GM12878 (cell line): ENCODE data around the gene CDC42SE1. TPM values are rescaled to one million over a fixed set of nuclear protein-coding genes. Genes with fewer than 3 reads are reported as not detected.

Experiments
- ATAC-seq: fragments of 200-7000 bp; cut with Tn5 transposase; 3 replicates; pipeline ENCODE4 v1.9.1; 2020; ENCODE audit warnings: mild to moderate bottlenecking, moderate library complexity
- BruUV-seq: library from RNA; stranded (reverse); fragments of 400-500 nt; replicated peaks from 2 replicates; lab custom pipeline; 2021; lab: Mats Ljungman, UMichigan
- CTCF ChIA-PET: fragments of 300-600 bp; sonication (Branson Sonifier 250); formaldehyde crosslinking; extraction: SDS; loops from one replicate; lab custom pipeline; 2021; ENCODE audit warnings: inconsistent platforms; lab: Yijun Ruan, JAX
- POLR2A ChIA-PET: fragments of 350-600 bp; formaldehyde crosslinking; extraction: SDS; loops from one replicate; lab custom pipeline; 2021; ENCODE audit warnings: inconsistent platforms; lab: Charles Lee
- RAD21 ChIA-PET: fragments of 300-600 bp; sonication (Branson Sonifier 250); formaldehyde crosslinking; loops from one replicate; lab custom pipeline; 2023; ENCODE audit warnings: antibody characterized with exemption; ENCODE audit not compliant: unreplicated experiment; lab: Charles Lee
- SMC1A ChIA-PET: fragments of 300-600 bp; sonication (Branson Sonifier 250); formaldehyde crosslinking; loops from one replicate; lab custom pipeline; 2023; ENCODE audit not compliant: unreplicated experiment, uncharacterized antibody; lab: Charles Lee
- DNase-seq: peaks from one replicate; pipeline ENCODE4 v3.0.0-alpha.2; 2011; ENCODE audit warnings: low read depth, low spot score
- FAIRE-seq: peaks from 3 replicates; lab custom pipeline; 2011; peaks lifted over from hg19 to GRCh38; lab: Jason Lieb, UNC
- H2AFZ ChIP-seq: 2 replicates; pipeline ENCODE4 v1.6.0; 2011; ENCODE audit warnings: low read depth, low read length, control low read depth; ENCODE audit not compliant: control insufficient read depth
- H3K27ac ChIP-seq: 2 replicates; pipeline ENCODE4 v1.5.1; 2011; ENCODE audit warnings: control low read depth; ENCODE audit not compliant: control insufficient read depth, insufficient read depth
- H3K27me3 ChIP-seq, 2 experiments: replicated peaks in 1 of 2; 2 replicates each; pipeline versions ENCODE4 v1.6.0 to v1.6.1; 2011; ENCODE audit warnings: low read length in 1 of 2; ENCODE audit not compliant: control insufficient read depth in 2 of 2, insufficient read depth in 2 of 2
- H3K36me3 ChIP-seq, 2 experiments: 2 replicates each; pipeline ENCODE4 v1.5.1; 2011; ENCODE audit warnings: low read length in 1 of 2; ENCODE audit not compliant: control insufficient read depth in 2 of 2, insufficient read depth in 2 of 2
- H3K4me1 ChIP-seq: 2 replicates; pipeline ENCODE4 v1.6.1; 2011; ENCODE audit warnings: mild to moderate bottlenecking, low read length, moderate library complexity, mixed read lengths; ENCODE audit not compliant: control insufficient read depth, insufficient read depth
- H3K4me2 ChIP-seq: 2 replicates; pipeline ENCODE4 v1.6.0; 2011; ENCODE audit warnings: control low read depth; ENCODE audit not compliant: control insufficient read depth, insufficient read depth
- H3K4me3 ChIP-seq: fragments of 200-600 bp; sonication (generic); 2 replicates; pipeline ENCODE4 v1.5.1; 2016
- H3K79me2 ChIP-seq: 2 replicates; pipeline ENCODE4 v1.6.0; 2011; ENCODE audit warnings: low read length; ENCODE audit not compliant: control insufficient read depth, insufficient read depth
- H3K9ac ChIP-seq: 2 replicates; pipeline ENCODE4 v1.8.0; 2011; ENCODE audit warnings: low read length, control low read depth, mixed read lengths; ENCODE audit not compliant: control insufficient read depth, insufficient read depth
- H3K9me3 ChIP-seq: replicated peaks from 3 replicates; pipeline ENCODE4 v1.5.1; 2011; ENCODE audit warnings: mild to moderate bottlenecking, low read length; ENCODE audit not compliant: control insufficient read depth, insufficient read depth
- H4K20me1 ChIP-seq: 2 replicates; pipeline ENCODE4 v1.6.0; 2011; ENCODE audit not compliant: control insufficient read depth, insufficient read depth
- CEBPZ ChIP-seq: fragments of 150-350 bp; IDR thresholded peaks from 2 replicates; pipeline ENCODE4 v1.6.1; 2016; ENCODE audit warnings: low read depth, low read length
- DPF2 ChIP-seq: fragments of 450-650 bp; IDR thresholded peaks from 2 replicates; pipeline ENCODE4 v1.6.1; 2017; ENCODE audit warnings: mild to moderate bottlenecking
- EP300 ChIP-seq, 2 experiments: fragments of 150-350 bp in 1 of 2; IDR thresholded peaks; 2 replicates each; pipeline ENCODE4 v1.6.1; 2011 to 2012; ENCODE audit warnings: low read depth in 2 of 2, low read length in 2 of 2, borderline replicate concordance in 1 of 2, improper control_type of control experiment in 1 of 2, inconsistent platforms in 1 of 2; ENCODE audit not compliant: control insufficient read depth in 1 of 2
- EZH2 ChIP-seq: IDR thresholded peaks from 2 replicates; pipeline ENCODE4 v1.6.1; 2012; ENCODE audit warnings: low read depth, mild to moderate bottlenecking, control low read depth, inconsistent platforms, low read length, borderline replicate concordance; ENCODE audit not compliant: control insufficient read depth
- JUNB ChIP-seq: IDR thresholded peaks from 2 replicates; pipeline ENCODE4 v1.6.1; 2016; ENCODE audit warnings: antibody characterized with exemption, mild to moderate bottlenecking
- MTA2 ChIP-seq: fragments of 450-650 bp; IDR thresholded peaks from 2 replicates; pipeline ENCODE4 v1.6.1; 2016; ENCODE audit warnings: low read depth, mild to moderate bottlenecking, moderate library complexity
- MYC ChIP-seq: IDR thresholded peaks from 2 replicates; pipeline ENCODE4 v1.6.1; 2011; ENCODE audit warnings: mild to moderate bottlenecking, low read length, moderate library complexity, inconsistent platforms; ENCODE audit not compliant: insufficient read depth, insufficient replicate concordance, insufficient read length, severe bottlenecking
- NFIC ChIP-seq: IDR thresholded peaks from 2 replicates; pipeline ENCODE4 v1.6.1; 2012; ENCODE audit warnings: low read depth, mild to moderate bottlenecking, inconsistent platforms, low read length, moderate library complexity
- POLR2AphosphoS2 ChIP-seq: IDR thresholded peaks from 2 replicates; pipeline ENCODE4 v1.6.1; 2011; ENCODE audit warnings: low read depth, mild to moderate bottlenecking, low read length, improper control_type of control experiment, moderate library complexity
- POU2F2 ChIP-seq: IDR thresholded peaks from 3 replicates; pipeline ENCODE4 v1.6.1; 2011; ENCODE audit warnings: low read depth, mild to moderate bottlenecking, low read length, borderline replicate concordance
- SIN3A ChIP-seq: IDR thresholded peaks from 2 replicates; pipeline ENCODE4 v1.6.1; 2012; ENCODE audit warnings: low read depth, low read length, improper control_type of control experiment
- SUPT20H ChIP-seq: IDR thresholded peaks from 2 replicates; pipeline ENCODE4 v1.6.1; 2011; ENCODE audit warnings: low read depth, mild to moderate bottlenecking, low read length, moderate library complexity, borderline replicate concordance; ENCODE audit not compliant: control insufficient read depth
- TARDBP ChIP-seq: IDR thresholded peaks from 2 replicates; pipeline ENCODE4 v1.6.1; 2016; ENCODE audit warnings: borderline replicate concordance
- TCF12 ChIP-seq: IDR thresholded peaks from 2 replicates; pipeline ENCODE4 v1.6.1; 2011; ENCODE audit warnings: low read depth, mild to moderate bottlenecking, low read length
- YBX1 ChIP-seq: fragments of 450-650 bp; IDR thresholded peaks from 2 replicates; pipeline ENCODE4 v1.6.1; 2016; ENCODE audit warnings: antibody characterized with exemption
- ZBTB40 ChIP-seq: fragments of 450-650 bp; IDR thresholded peaks from 2 replicates; pipeline ENCODE4 v1.6.1; 2016; ENCODE audit warnings: mild to moderate bottlenecking, moderate library complexity, borderline replicate concordance
- WGBS: methylation state at CpG from one replicate; pipeline ENCODE4 v1.1.6; 2016; ENCODE audit warnings: low lambda C conversion rate; ENCODE audit not compliant: insufficient replicate concordance, insufficient coverage; ENCODE audit errors: missing lambda C conversion rate; 5-methylcytosine and 5-hydroxymethylcytosine counted together
- in situ Hi-C: fragments of 300-500 bp; cut with MboI; formaldehyde crosslinking; loops from 9 replicates; pipeline ENCODE4 v1.14.3; 2018; ENCODE audit warnings: mixed read lengths
- intact Hi-C: fragments of 100-400 bp; cut with micrococcal nuclease; formaldehyde crosslinking; loops from one replicate; pipeline ENCODE4 v1.14.2; 2022; ENCODE audit not compliant: unreplicated experiment
- polyA plus RNA-seq, 11 experiments: library from polyadenylated mRNA; depleted of rRNA in 4 of 11; unstranded in 6 of 11; stranded (reverse) in 5 of 11; fragments of >200 nt; fragmentation: Nextera tagmentation in 4 of 11; fragmentation: Illumina TruSeq in 1 of 11; extraction: Ambion mirVana in 4 of 11; extraction: Trizol in 1 of 11; gene quantifications; 1 replicate in 1 of 11; 2 replicates in 10 of 11; pipeline versions ENCODE4 v1.2.1 to v1.2.3, GENCODE V29; 2011 to 2016; ENCODE audit warnings: inconsistent platforms in 2 of 11, missing spikeins in 2 of 11, low read depth in 1 of 11
- total RNA-seq, 4 experiments: library from RNA; depleted of rRNA in 3 of 4; stranded (reverse); fragments of >200 nt in 3 of 4; fragmentation: Illumina TruSeq in 1 of 4; extraction: Trizol in 1 of 4; gene quantifications; 2 replicates each; pipeline versions ENCODE4 v1.2.1 to v1.2.3, GENCODE V29; 2013 to 2021

CDC42SE1 gene
- total and polyA plus RNA-seq, 10 of the 15 experiments (the other 5 are each of a cell fraction or from before 2014, with no cell fraction given) = 35.7 to 112 (median 74.3) TPM

GRCh38 chr1:151013518-151013917 is 45.9 kb downstream of the CDC42SE1 start:
- H3K79me2 ChIP-seq = peaks cover 9% of the 10 kb centered on the region
- CTCF ChIA-PET = interaction anchor here (1.9 kb wide), 1 partner anchor 11 kb away, joined by 7 read pairs; no protein-coding TSS in a partner anchor

More at GRCh38 chr1:151013518-151013917, 45.9 kb downstream of the CDC42SE1 start:
- FAIRE-seq = no peak
- no peaks in the 10 kb centered on the region for H3K27me3 ChIP-seq
- no peaks in the 10 kb centered on the region for H3K36me3 ChIP-seq
- no peaks in the 10 kb centered on the region for H4K20me1 ChIP-seq
- no TSS peak for BruUV-seq
- no peak overlapping the region for H3K27ac ChIP-seq
- WGBS = 62% methylated on average over 2 of the region's 2 CpGs
- H2AFZ ChIP-seq = no peak overlapping the region
- H3K4me2 ChIP-seq = no peak overlapping the region
- H3K9me3 ChIP-seq = no peaks in the 10 kb centered on the region
- SMC1A ChIA-PET = no interaction called here
- in situ Hi-C loops (no loop called here), intact Hi-C loops (no loop called here)
- no peak for ATAC-seq
- POLR2A ChIA-PET = interaction anchor here (0.8 kb wide), 1 partner anchor 67 kb away, joined by 5 read pairs; no protein-coding TSS in a partner anchor
- H3K4me3 ChIP-seq = no peak overlapping the region
- TF ChIP-seq MTA2 (no peak), ZBTB40 (no peak), YBX1 (no peak), CEBPZ (no peak), EP300 (IDR thresholded peaks at IDR 0.05; ENCODE audit: borderline replicate concordance in 1 of 2, control insufficient read depth in 1 of 2, low read depth in 2 of 2, low read length in 2 of 2) (no peak), POU2F2 (no peak), JUNB (no peak), TARDBP (no peak), MYC (no peak), EZH2 (no peak), POLR2AphosphoS2 (no peak), SIN3A (no peak), SUPT20H (no peak), NFIC (no peak), DPF2 (no peak), TCF12 (no peak)
- no peak overlapping the region for H3K9ac ChIP-seq
- peaks cover 4% of the 10 kb centered on the region for H3K4me1 ChIP-seq
- DNase-seq = no peak
- RAD21 ChIA-PET = interaction anchor here (2.0 kb wide), 1 partner anchor 143 kb away, joined by 4 read pairs; the partner anchor contains the start of gene TNFAIP8L2
